ENCODE results near the gene RYR3.

DNA sequence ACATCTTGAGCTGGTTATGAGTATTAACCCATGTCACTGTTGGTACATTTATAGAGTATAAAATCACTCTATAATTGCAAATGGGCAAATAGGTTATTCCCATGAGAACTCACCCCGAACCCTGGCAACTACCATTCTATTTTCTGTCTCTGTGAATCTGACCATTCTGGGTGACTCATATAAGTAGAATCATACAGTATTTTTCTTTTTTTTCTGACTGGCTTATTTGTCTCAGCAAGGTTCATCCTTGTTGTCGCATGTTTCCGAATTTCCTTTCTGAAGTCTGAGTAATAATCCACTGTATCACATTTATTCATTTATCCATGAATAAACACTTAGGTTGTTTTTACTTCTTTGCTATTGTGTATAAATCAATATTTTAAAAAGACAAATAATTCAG is 597.6 kb downstream of the RYR3 start:
- TF ChIP-seq ZNF18 (CRISPR knock-in tag; IDR thresholded peaks at IDR 0.05; ENCODE audit: insufficient replicate concordance) (no peak), ELF4 (CRISPR knock-in tag; IDR thresholded peaks at IDR 0.05; ENCODE audit: borderline replicate concordance) (no peak), HDAC6 (IDR thresholded peaks at IDR 0.05; ENCODE audit: low read depth, low read length) (no peak)

All from HepG2 (cell line).